ENCODE results near the gene TCEA2. TPM values are rescaled to one million over a fixed set of nuclear protein-coding genes. Genes with fewer than 3 reads are reported as not detected.

TCEA2 gene
- total and polyA plus RNA-seq, 2 of the 13 experiments (the other 11 are each of a cell fraction or from before 2014, with no cell fraction given), result 28.1 to 33.7 TPM

DNA sequence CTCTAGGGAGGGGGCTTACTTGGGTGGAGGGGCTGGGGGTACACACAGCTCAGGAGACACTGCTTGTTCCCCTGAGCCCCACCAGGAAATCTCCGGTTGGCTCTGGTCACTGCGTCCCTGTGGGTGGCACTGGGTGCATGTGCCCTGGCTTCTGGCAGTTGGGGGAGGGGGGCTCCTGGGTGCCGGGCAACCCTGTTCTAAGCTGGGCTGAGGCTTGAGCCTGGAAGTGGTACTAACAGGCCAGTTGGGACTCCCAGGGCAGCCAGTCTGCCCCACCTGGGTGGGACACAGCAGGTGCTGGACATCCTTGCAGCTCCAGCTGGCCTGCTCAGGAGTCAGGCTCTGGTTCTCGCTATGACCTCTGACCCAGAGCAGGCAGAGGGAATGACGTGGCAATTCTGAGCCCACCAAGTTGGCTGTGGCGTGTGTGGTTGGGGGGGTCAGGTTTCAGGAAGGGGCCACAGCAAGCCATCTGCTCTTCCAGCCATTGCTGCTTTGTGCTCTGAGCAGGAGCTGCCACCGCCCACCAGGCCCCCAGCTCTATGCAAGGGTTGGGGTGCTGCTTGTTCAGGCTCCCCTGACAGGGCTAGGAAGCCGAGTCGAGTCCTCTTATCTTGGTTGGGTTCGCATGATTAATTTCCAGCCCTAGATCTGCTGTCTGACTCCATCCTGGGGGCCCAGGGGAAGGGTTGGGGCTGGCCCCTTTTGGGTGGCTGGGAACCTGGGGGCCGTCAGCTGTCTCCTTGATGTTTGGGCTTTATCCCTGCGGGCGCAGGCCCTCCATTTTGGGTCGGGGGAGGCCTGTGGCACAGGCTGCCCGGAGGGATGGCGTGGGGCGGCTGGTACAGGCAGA is 26.4 kb upstream of the TCEA2 start (continued):
- TF ChIP-seq, protein P1, sequence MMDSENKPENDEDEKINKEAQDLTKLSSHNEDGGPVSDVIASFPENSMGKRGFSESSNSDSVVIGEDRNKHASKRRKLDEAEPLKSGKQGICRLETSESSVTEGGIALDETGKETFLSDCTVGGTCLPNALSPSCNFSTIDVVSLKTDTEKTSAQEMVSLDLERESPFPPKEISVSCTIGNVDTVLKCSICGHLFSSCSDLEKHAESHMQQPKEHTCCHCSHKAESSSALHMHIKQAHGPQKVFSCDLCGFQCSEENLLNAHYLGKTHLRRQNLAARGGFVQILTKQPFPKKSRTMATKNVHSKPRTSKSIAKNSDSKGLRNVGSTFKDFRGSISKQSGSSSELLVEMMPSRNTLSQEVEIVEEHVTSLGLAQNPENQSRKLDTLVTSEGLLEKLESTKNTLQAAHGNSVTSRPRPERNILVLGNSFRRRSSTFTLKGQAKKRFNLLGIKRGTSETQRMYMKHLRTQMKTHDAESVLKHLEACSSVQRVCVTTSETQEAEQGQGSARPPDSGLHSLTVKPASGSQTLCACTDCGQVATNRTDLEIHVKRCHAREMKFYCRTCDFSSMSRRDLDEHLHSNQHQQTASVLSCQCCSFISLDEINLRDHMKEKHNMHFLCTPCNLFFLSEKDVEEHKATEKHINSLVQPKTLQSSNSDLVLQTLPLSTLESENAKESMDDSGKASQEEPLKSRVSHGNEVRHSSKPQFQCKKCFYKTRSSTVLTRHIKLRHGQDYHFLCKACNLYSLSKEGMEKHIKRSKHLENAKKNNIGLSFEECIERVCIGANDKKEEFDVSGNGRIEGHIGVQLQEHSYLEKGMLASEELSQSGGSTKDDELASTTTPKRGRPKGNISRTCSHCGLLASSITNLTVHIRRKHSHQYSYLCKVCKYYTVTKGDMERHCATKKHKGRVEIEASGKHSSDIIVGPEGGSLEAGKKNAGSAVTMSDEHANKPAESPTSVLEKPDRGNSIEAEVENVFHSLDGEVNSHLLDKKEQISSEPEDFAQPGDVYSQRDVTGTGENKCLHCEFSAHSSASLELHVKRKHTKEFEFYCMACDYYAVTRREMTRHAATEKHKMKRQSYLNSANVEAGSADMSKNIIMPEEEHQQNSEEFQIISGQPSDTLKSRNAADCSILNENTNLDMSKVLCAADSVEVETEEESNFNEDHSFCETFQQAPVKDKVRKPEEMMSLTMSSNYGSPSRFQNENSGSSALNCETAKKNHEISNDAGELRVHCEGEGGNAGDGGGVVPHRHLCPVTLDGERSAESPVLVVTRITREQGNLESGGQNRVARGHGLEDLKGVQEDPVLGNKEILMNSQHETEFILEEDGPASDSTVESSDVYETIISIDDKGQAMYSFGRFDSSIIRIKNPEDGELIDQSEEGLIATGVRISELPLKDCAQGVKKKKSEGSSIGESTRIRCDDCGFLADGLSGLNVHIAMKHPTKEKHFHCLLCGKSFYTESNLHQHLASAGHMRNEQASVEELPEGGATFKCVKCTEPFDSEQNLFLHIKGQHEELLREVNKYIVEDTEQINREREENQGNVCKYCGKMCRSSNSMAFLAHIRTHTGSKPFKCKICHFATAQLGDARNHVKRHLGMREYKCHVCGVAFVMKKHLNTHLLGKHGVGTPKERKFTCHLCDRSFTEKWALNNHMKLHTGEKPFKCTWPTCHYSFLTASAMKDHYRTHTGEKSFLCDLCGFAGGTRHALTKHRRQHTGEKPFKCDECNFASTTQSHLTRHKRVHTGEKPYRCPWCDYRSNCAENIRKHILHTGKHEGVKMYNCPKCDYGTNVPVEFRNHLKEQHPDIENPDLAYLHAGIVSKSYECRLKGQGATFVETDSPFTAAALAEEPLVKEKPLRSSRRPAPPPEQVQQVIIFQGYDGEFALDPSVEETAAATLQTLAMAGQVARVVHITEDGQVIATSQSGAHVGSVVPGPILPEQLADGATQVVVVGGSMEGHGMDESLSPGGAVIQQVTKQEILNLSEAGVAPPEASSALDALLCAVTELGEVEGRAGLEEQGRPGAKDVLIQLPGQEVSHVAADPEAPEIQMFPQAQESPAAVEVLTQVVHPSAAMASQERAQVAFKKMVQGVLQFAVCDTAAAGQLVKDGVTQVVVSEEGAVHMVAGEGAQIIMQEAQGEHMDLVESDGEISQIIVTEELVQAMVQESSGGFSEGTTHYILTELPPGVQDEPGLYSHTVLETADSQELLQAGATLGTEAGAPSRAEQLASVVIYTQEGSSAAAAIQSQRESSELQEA (CRISPR knock-in tag; IDR thresholded peaks at IDR 0.05; ENCODE audit: not compliant biosample characterization), result peak; percentile 71
- TF ChIP-seq YEATS4 (CRISPR knock-in tag; IDR thresholded peaks at IDR 0.05; ENCODE audit: borderline replicate concordance) (peak; percentile 20; the same call in 1 of the 2 replicates), MAZ (IDR thresholded peaks at IDR 0.05; ENCODE audit: borderline replicate concordance, low read depth, low read length) (no peak), MAZ (CRISPR knock-in tag; IDR thresholded peaks at IDR 0.05; ENCODE audit: low read depth) (peak; percentile 58; the same call in 1 of the 2 replicates), ZNF614 (CRISPR knock-in tag; IDR thresholded peaks at IDR 0.05; ENCODE audit: borderline replicate concordance) (no peak; the same call in 1 of the 2 replicates), NR2F1 (CRISPR knock-in tag; IDR thresholded peaks at IDR 0.05) (peak; percentile 69; a peak in 3 of 4 replicates), ETV6 (CRISPR knock-in tag; conservative IDR thresholded peaks at IDR 0.05) (no peak; the same call in 1 of the 2 replicates), ZNF546 (CRISPR knock-in tag; conservative IDR thresholded peaks at IDR 0.05) (peak; percentile 41; the same call in 1 of the 2 replicates), ZNF775 (CRISPR knock-in tag; IDR thresholded peaks at IDR 0.05; ENCODE audit: borderline replicate concordance) (0 out of 2 replicates have a peak, but pooled peaks have one; percentile 9), PAX8 (CRISPR knock-in tag; IDR thresholded peaks at IDR 0.05; ENCODE audit: borderline replicate concordance) (0 out of 2 replicates have a peak, but pooled peaks have one; percentile 28), MEF2D (CRISPR knock-in tag; IDR thresholded peaks at IDR 0.05) (0 out of 2 replicates have a peak, but pooled peaks have one; percentile 7), ZNF629 (CRISPR knock-in tag; conservative IDR thresholded peaks at IDR 0.05) (no peak; the same call in 1 of the 2 replicates), U2AF2 (IDR thresholded peaks at IDR 0.05; ENCODE audit: low read depth, low read length) (no peak), SAP130 (CRISPR knock-in tag; IDR thresholded peaks at IDR 0.05; ENCODE audit: low read depth) (peak; percentile 38), CHD4 (IDR thresholded peaks at IDR 0.05; ENCODE audit: borderline replicate concordance, low read length) (no peak), ZNF652 (CRISPR knock-in tag; IDR thresholded peaks at IDR 0.05; ENCODE audit: borderline replicate concordance, low read depth) (no peak), PHF21A (CRISPR knock-in tag; IDR thresholded peaks at IDR 0.05) (peak; percentile 13; the same call in 1 of the 2 replicates), POLR2A (IDR thresholded peaks at IDR 0.05; ENCODE audit: insufficient read depth in 1 of 2, low read depth in 2 of 2, low read length in 2 of 2) (no peak; a peak in 1 of 4 replicates), SUZ12 (IDR thresholded peaks at IDR 0.05; ENCODE audit: low read depth, low read length) (no peak), CBFB (CRISPR knock-in tag; IDR thresholded peaks at IDR 0.05) (no peak; the same call in 1 of the 2 replicates), BCL6 (CRISPR knock-in tag; IDR thresholded peaks at IDR 0.05) (no peak)
- TF ChIP-seq, protein P2, sequence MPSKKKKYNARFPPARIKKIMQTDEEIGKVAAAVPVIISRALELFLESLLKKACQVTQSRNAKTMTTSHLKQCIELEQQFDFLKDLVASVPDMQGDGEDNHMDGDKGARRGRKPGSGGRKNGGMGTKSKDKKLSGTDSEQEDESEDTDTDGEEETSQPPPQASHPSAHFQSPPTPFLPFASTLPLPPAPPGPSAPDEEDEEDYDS (CRISPR knock-in tag; IDR thresholded peaks at IDR 0.05), result 0 out of 2 replicates have a peak, but pooled peaks have one; percentile 36
